GM13977 (cell line): ENCODE data around the gene SPATA12.

Experiments
- DNase-seq: peaks from one replicate; pipeline ENCODE4 v3.0.0; 2012; ENCODE audit warnings: low spot score
- CTCF ChIP-seq: IDR thresholded peaks from 2 replicates; pipeline ENCODE4 v1.5.1; 2012; ENCODE audit warnings: mild to moderate bottlenecking, control low read depth; ENCODE audit not compliant: insufficient read depth; ENCODE audit errors: extremely low read depth, missing control alignments
- in situ Hi-C: fragments of 300-500 bp; cut with MboI; formaldehyde crosslinking; loops from one replicate; pipeline ENCODE4 v1.12.0; 2022; ENCODE audit warnings: low sequenced_read_pairs, low pct_unique_long_range_greater_than_20kb, mixed read lengths, inconsistent platforms; ENCODE audit not compliant: unreplicated experiment

Gene SPATA12

GRCh38 chr3:57048052-57048671 is 12.3 kb upstream of the SPATA12 start:
- DNase-seq, result no peak
- no peak for TF ChIP-seq CTCF
- in situ Hi-C loops, result no loop called here

GRCh38 chr3:57048728-57049127 is 11.7 kb upstream of the SPATA12 start:
- TF ChIP-seq CTCF, result no peak
- no peak for DNase-seq
- in situ Hi-C loops, result no loop called here

GRCh38 chr3:57052662-57053061 is 7.8 kb upstream of the SPATA12 start:
- DNase-seq, result no peak
- in situ Hi-C loops, result no loop called here
- no peak for TF ChIP-seq CTCF

- DNase-seq, result no peak
- no peak for TF ChIP-seq CTCF
- in situ Hi-C loops, result no loop called here
Observed at GRCh38 chr3:57053122-57053521, 7.3 kb upstream of the SPATA12 start.

- TF ChIP-seq CTCF, result no peak
- in situ Hi-C loops, result no loop called here
- no peak for DNase-seq
Observed at GRCh38 chr3:57057351-57057750, 3.1 kb upstream of the SPATA12 start.

GRCh38 chr3:57059411-57059810 is 1.1 kb upstream of the SPATA12 start:
- TF ChIP-seq CTCF, result no peak
- no peak for DNase-seq
- in situ Hi-C loops, result no loop called here

GRCh38 chr3:57061556-57061955 is 1.1 kb downstream of the SPATA12 start:
- no peak for DNase-seq
- TF ChIP-seq CTCF, result no peak
- in situ Hi-C loops, result no loop called here
